HepG2 (cell line): ENCODE results near the gene GFPT1. TPM values are rescaled to one million over a fixed set of nuclear protein-coding genes. Genes with fewer than 3 reads are reported as not detected.

Source experiments
- ADNP ChIP-seq: sonication (generic); formaldehyde crosslinking; IDR thresholded peaks from 2 replicates; pipeline ENCODE4 v1.4.0; 2020; ENCODE audit warnings: missing genetic modification reagents
- CCDC6 ChIP-seq: sonication (generic); formaldehyde crosslinking; IDR thresholded peaks from 2 replicates; pipeline ENCODE4 v1.8.1; 2022; ENCODE audit warnings: mild to moderate bottlenecking, missing genetic modification reagents, moderate library complexity
- MLLT10 ChIP-seq: sonication (generic); formaldehyde crosslinking; IDR thresholded peaks from 2 replicates; pipeline ENCODE4 v1.4.0; 2020; ENCODE audit warnings: missing genetic modification reagents
- NFKBIZ ChIP-seq: IDR thresholded peaks from 2 replicates; pipeline ENCODE4 v1.6.1; 2018; ENCODE audit warnings: missing genetic modification reagents, missing compliant biosample characterization
- PAF1 ChIP-seq: IDR thresholded peaks from 2 replicates; pipeline ENCODE4 v1.6.1; 2016; ENCODE audit warnings: missing genetic modification reagents, missing compliant biosample characterization
- PHF21A ChIP-seq: sonication (generic); formaldehyde crosslinking; IDR thresholded peaks from 2 replicates; pipeline ENCODE4 v1.5.0; 2020; ENCODE audit warnings: mild to moderate bottlenecking, missing genetic modification reagents
- TCF7 ChIP-seq: sonication (generic); IDR thresholded peaks from 2 replicates; pipeline ENCODE4 v1.6.1; 2016; ENCODE audit warnings: antibody characterized with exemption, low read depth
- TP53 ChIP-seq: sonication (generic); formaldehyde crosslinking; conservative IDR thresholded peaks from 2 replicates; pipeline ENCODE4 v1.4.0; 2020; ENCODE audit warnings: missing genetic modification reagents
- TRIM24 ChIP-seq: sonication (generic); formaldehyde crosslinking; IDR thresholded peaks from 2 replicates; pipeline ENCODE4 v1.8.0; 2022; ENCODE audit warnings: mild to moderate bottlenecking, missing genetic modification reagents
- ZNF317 ChIP-seq: sonication (generic); formaldehyde crosslinking; IDR thresholded peaks from 2 replicates; pipeline ENCODE4 v1.5.0; 2020; ENCODE audit warnings: mild to moderate bottlenecking, missing genetic modification reagents
- ZNF546 ChIP-seq: sonication (generic); formaldehyde crosslinking; conservative IDR thresholded peaks from 2 replicates; pipeline ENCODE4 v1.8.1; 2023; ENCODE audit warnings: mild to moderate bottlenecking, missing genetic modification reagents
- ZNF615 ChIP-seq: sonication (generic); formaldehyde crosslinking; IDR thresholded peaks from 2 replicates; pipeline ENCODE4 v1.5.0; 2020; ENCODE audit warnings: mild to moderate bottlenecking, missing genetic modification reagents, borderline replicate concordance
- polyA plus RNA-seq, 8 experiments: library from polyadenylated mRNA; depleted of rRNA in 3 of 8; stranded (reverse) in 7 of 8; unstranded in 1 of 8; fragments of >200 nt; fragmentation: Illumina TruSeq in 4 of 8; extraction: Trizol in 4 of 8; gene quantifications; 2 replicates each; pipeline versions ENCODE4 v1.2.1 to v1.2.3, GENCODE V29; 2011 to 2016; ENCODE audit warnings: low read depth in 4 of 8, missing spikeins in 1 of 8, mixed read lengths in 1 of 8; ENCODE audit not compliant: insufficient read depth in 1 of 8
- total RNA-seq, 5 experiments: library from RNA; depleted of rRNA; stranded (reverse); fragments of >200 nt; fragmentation: Illumina TruSeq; extraction: Trizol; gene quantifications; 2 replicates each; pipeline ENCODE4 v1.2.3, GENCODE V29; 2016; ENCODE audit warnings: low read depth in 1 of 5
- TF ChIP-seq, protein P1 (sequence below): sonication (generic); formaldehyde crosslinking; IDR thresholded peaks from 2 replicates; pipeline ENCODE4 v1.4.0; 2020; ENCODE audit warnings: missing genetic modification reagents, borderline replicate concordance
- TF ChIP-seq, protein P2 (sequence below): sonication (generic); formaldehyde crosslinking; IDR thresholded peaks from 2 replicates; pipeline ENCODE4 v1.4.0; 2020; ENCODE audit warnings: mild to moderate bottlenecking, missing genetic modification reagents, borderline replicate concordance
- TF ChIP-seq, protein P3 (sequence below): sonication (generic); formaldehyde crosslinking; IDR thresholded peaks from 2 replicates; pipeline ENCODE4 v1.4.0; 2020; ENCODE audit warnings: missing genetic modification reagents, borderline replicate concordance
- TF ChIP-seq, protein P4 (sequence below): sonication (generic); formaldehyde crosslinking; IDR thresholded peaks from 2 replicates; pipeline ENCODE4 v1.5.0; 2020; ENCODE audit warnings: mild to moderate bottlenecking, missing genetic modification reagents

Gene GFPT1
- total and polyA plus RNA-seq, 2 of the 13 experiments (the other 11 are each of a cell fraction or from before 2014, with no cell fraction given), result 24.0 to 84.9 TPM

DNA sequence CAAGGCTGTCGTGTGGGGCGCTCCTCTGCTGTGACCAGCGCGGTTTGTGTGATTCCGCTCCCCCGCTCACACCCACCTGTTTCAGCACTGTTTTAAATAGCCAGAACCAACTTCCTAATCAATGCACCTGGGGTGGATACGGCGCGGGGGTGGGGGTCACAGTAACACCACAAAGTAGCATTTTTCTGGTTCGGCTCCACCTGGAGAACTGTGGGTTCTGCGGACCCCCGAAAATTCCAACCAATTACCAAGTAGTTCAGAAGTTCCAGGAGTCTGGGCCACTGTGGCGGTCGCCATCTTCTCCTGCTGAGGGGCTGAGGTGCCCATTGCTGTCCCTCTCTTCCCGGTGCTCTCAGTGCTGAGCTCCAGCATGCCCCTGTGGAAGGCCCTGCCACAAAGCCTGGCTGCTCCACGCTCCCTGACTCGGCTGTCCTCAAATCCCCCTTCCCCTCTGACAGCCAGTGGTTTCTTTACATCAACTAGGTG, 79.4 kb downstream of the GFPT1 start (continued):
- TF ChIP-seq, protein P1, sequence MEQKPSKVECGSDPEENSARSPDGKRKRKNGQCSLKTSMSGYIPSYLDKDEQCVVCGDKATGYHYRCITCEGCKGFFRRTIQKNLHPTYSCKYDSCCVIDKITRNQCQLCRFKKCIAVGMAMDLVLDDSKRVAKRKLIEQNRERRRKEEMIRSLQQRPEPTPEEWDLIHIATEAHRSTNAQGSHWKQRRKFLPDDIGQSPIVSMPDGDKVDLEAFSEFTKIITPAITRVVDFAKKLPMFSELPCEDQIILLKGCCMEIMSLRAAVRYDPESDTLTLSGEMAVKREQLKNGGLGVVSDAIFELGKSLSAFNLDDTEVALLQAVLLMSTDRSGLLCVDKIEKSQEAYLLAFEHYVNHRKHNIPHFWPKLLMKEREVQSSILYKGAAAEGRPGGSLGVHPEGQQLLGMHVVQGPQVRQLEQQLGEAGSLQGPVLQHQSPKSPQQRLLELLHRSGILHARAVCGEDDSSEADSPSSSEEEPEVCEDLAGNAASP (CRISPR knock-in tag), result no peak
- TF ChIP-seq ADNP, result no peak
- no peak for TF ChIP-seq TRIM24
- TF ChIP-seq, protein P2, sequence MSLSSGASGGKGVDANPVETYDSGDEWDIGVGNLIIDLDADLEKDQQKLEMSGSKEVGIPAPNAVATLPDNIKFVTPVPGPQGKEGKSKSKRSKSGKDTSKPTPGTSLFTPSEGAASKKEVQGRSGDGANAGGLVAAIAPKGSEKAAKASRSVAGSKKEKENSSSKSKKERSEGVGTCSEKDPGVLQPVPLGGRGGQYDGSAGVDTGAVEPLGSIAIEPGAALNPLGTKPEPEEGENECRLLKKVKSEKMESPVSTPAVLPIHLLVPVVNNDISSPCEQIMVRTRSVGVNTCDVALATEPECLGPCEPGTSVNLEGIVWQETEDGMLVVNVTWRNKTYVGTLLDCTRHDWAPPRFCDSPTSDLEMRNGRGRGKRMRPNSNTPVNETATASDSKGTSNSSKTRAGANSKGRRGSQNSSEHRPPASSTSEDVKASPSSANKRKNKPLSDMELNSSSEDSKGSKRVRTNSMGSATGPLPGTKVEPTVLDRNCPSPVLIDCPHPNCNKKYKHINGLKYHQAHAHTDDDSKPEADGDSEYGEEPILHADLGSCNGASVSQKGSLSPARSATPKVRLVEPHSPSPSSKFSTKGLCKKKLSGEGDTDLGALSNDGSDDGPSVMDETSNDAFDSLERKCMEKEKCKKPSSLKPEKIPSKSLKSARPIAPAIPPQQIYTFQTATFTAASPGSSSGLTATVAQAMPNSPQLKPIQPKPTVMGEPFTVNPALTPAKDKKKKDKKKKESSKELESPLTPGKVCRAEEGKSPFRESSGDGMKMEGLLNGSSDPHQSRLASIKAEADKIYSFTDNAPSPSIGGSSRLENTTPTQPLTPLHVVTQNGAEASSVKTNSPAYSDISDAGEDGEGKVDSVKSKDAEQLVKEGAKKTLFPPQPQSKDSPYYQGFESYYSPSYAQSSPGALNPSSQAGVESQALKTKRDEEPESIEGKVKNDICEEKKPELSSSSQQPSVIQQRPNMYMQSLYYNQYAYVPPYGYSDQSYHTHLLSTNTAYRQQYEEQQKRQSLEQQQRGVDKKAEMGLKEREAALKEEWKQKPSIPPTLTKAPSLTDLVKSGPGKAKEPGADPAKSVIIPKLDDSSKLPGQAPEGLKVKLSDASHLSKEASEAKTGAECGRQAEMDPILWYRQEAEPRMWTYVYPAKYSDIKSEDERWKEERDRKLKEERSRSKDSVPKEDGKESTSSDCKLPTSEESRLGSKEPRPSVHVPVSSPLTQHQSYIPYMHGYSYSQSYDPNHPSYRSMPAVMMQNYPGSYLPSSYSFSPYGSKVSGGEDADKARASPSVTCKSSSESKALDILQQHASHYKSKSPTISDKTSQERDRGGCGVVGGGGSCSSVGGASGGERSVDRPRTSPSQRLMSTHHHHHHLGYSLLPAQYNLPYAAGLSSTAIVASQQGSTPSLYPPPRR (CRISPR knock-in tag), result peak; percentile 2; the same call in 1 of the 2 replicates
- no peak for TF ChIP-seq NFKBIZ (CRISPR knock-in tag)
- TF ChIP-seq TCF7, result no peak
- no peak for TF ChIP-seq ZNF317 (CRISPR knock-in tag)
- no peak for TF ChIP-seq CCDC6 (CRISPR knock-in tag)
- no peak for TF ChIP-seq ZNF546 (CRISPR knock-in tag)
- peak; percentile 44; the same call in 1 of the 2 replicates for TF ChIP-seq PHF21A (CRISPR knock-in tag)
- no peak for TF ChIP-seq MLLT10 (CRISPR knock-in tag)
- TF ChIP-seq, protein P3, sequence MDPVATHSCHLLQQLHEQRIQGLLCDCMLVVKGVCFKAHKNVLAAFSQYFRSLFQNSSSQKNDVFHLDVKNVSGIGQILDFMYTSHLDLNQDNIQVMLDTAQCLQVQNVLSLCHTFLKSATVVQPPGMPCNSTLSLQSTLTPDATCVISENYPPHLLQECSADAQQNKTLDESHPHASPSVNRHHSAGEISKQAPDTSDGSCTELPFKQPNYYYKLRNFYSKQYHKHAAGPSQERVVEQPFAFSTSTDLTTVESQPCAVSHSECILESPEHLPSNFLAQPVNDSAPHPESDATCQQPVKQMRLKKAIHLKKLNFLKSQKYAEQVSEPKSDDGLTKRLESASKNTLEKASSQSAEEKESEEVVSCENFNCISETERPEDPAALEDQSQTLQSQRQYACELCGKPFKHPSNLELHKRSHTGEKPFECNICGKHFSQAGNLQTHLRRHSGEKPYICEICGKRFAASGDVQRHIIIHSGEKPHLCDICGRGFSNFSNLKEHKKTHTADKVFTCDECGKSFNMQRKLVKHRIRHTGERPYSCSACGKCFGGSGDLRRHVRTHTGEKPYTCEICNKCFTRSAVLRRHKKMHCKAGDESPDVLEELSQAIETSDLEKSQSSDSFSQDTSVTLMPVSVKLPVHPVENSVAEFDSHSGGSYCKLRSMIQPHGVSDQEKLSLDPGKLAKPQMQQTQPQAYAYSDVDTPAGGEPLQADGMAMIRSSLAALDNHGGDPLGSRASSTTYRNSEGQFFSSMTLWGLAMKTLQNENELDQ (CRISPR knock-in tag), result no peak
- no peak for TF ChIP-seq ZNF615 (CRISPR knock-in tag)
- TF ChIP-seq, protein P4, sequence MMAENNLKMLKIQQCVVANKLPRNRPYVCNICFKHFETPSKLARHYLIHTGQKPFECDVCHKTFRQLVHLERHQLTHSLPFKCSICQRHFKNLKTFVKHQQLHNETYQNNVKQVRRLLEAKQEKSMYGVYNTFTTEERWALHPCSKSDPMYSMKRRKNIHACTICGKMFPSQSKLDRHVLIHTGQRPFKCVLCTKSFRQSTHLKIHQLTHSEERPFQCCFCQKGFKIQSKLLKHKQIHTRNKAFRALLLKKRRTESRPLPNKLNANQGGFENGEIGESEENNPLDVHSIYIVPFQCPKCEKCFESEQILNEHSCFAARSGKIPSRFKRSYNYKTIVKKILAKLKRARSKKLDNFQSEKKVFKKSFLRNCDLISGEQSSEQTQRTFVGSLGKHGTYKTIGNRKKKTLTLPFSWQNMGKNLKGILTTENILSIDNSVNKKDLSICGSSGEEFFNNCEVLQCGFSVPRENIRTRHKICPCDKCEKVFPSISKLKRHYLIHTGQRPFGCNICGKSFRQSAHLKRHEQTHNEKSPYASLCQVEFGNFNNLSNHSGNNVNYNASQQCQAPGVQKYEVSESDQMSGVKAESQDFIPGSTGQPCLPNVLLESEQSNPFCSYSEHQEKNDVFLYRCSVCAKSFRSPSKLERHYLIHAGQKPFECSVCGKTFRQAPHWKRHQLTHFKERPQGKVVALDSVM (CRISPR knock-in tag), result no peak
- no peak for TF ChIP-seq TP53 (CRISPR knock-in tag)
- TF ChIP-seq PAF1 (CRISPR knock-in tag), result no peak
